Activated B cell treated with CpG ODN at 0.5 μM for 24 hours (primary cell): Measurements from ENCODE around the gene CNP. TPM values are rescaled to one million over a fixed set of nuclear protein-coding genes. Genes with fewer than 3 reads are reported as not detected.
A peak's percentile ranks its signal among the peaks of the same experiment; 100 is the strongest.
"Not testable (repeated sequence)": the region's sequence is repeated elsewhere in the genome, so short reads cannot be mapped to it uniquely, and the experiment has no call there.

Experiments used
- ATAC-seq: fragments of 200-7000 bp; cut with Tn5 transposase; one replicate; pipeline ENCODE4 v1.10.0; 2021; ENCODE audit warnings: low read depth, mild to moderate bottlenecking, moderate library complexity
- CTCF ChIA-PET: fragments of 350-600 bp; sonication (Branson Sonifier 250); formaldehyde crosslinking; loops from one replicate; lab custom pipeline; 2021; ENCODE audit warnings: antibody characterized with exemption; lab: Charles Lee
- POLR2A ChIA-PET: fragments of 350-600 bp; sonication (Branson Sonifier 250); formaldehyde crosslinking; loops from one replicate; lab custom pipeline; 2021; ENCODE audit warnings: antibody characterized with exemption; lab: Charles Lee
- DNase-seq: peaks from one replicate; pipeline ENCODE4 v3.0.0; 2022
- H3K27ac Mint-ChIP-seq: one replicate; pipeline ENCODE4 v1.8.0; 2020; ENCODE audit warnings: mixed read lengths
- H3K27me3 Mint-ChIP-seq: one replicate; pipeline ENCODE4 v1.8.0; 2021; ENCODE audit warnings: mixed read lengths
- H3K36me3 Mint-ChIP-seq: one replicate; pipeline ENCODE4 v1.8.0; 2021; ENCODE audit warnings: low read depth, mixed read lengths
- H3K4me1 Mint-ChIP-seq: one replicate; pipeline ENCODE4 v1.8.0; 2021; ENCODE audit warnings: mixed read lengths
- H3K4me3 Mint-ChIP-seq: one replicate; pipeline ENCODE4 v1.8.0; 2020; ENCODE audit warnings: mild to moderate bottlenecking, mixed read lengths
- H3K9me3 Mint-ChIP-seq: one replicate; pipeline ENCODE4 v1.8.0; 2020; ENCODE audit warnings: mixed read lengths
- CTCF ChIP-seq: fragments of 200-600 bp; IDR thresholded peaks from one replicate; pipeline ENCODE4 v1.8.0; 2022; ENCODE audit warnings: antibody characterized with exemption, mild to moderate bottlenecking
- intact Hi-C: fragments of 100-400 bp; cut with micrococcal nuclease; formaldehyde crosslinking; loops from one replicate; pipeline ENCODE4 v1.15.1; 2024
- total RNA-seq: library from RNA; stranded (reverse); gene quantifications from 2 replicates; pipeline ENCODE4 v1.2.3, GENCODE V29; 2022

The CNP gene
- total RNA-seq, 1 donor from 2014 or later: 48.0 TPM

GRCh38 chr17:41928693-41929251 is 37.8 kb upstream of the CNP start:
- DNase-seq: no peak
- TF ChIP-seq CTCF: no peak
- Mint-ChIP-seq H3K27me3 (no peaks in the 10 kb centered on the region), H3K27ac (no peak overlapping the region), H3K4me1 (peaks cover 38% of the 10 kb centered on the region), H3K9me3 (no peaks in the 10 kb centered on the region), H3K36me3 (peaks cover 4% of the 10 kb centered on the region), H3K4me3 (peak overlapping the region; percentile 94)
- CTCF ChIA-PET: interaction anchor here (0.8 kb wide), 1 partner anchor 253 kb away, joined by 3 read pairs; no protein-coding TSS in a partner anchor
- POLR2A ChIA-PET: interaction anchor here (0.7 to 3.7 kb wide), 3 partner anchors 10 to 626 kb away, joined by 3 to 50 read pairs (median 4); partner anchors contain the start of genes ACLY and CNP
- intact Hi-C loops: no loop called here
- no peak for ATAC-seq

GRCh38 chr17:41930009-41930832 is 36.4 kb upstream of the CNP start, which contains the start of gene ODAD4:
TSS of gene ODAD4 (plus strand) at chr17:41930617. CDS start at chr17:41930724, 107 bp downstream.
- DNase-seq: peak; percentile 89
- Mint-ChIP-seq H3K4me3 (peak within 1 kb of the TSS; percentile 94), H3K27me3 (no peaks in the 10 kb centered on the region), H3K4me1 (peaks cover 38% of the 10 kb centered on the region), H3K9me3 (no peaks in the 10 kb centered on the region), H3K36me3 (peaks cover 4% of the 10 kb centered on the region), H3K27ac (peak within 1 kb of the TSS; percentile 97)
- intact Hi-C loops: loop anchor here (1.0 kb wide), 3 partner anchors 11 to 225 kb away; partner anchors contain the start of gene CNP
- peak; percentile 98 for ATAC-seq
- TF ChIP-seq CTCF: no peak
- ChIA-PET POLR2A (interaction anchor here (0.5 to 3.7 kb wide), 14 partner anchors 9 to 1830 kb away, joined by 3 to 50 read pairs (median 4); partner anchors contain the start of genes ACLY, CASC3, CNP and DNAJC7), CTCF (interaction anchor here (0.8 to 1.2 kb wide), 2 partner anchors 12 to 251 kb away, joined by 3 read pairs; partner anchors contain the start of genes ACLY and KCNH4)

DNA sequence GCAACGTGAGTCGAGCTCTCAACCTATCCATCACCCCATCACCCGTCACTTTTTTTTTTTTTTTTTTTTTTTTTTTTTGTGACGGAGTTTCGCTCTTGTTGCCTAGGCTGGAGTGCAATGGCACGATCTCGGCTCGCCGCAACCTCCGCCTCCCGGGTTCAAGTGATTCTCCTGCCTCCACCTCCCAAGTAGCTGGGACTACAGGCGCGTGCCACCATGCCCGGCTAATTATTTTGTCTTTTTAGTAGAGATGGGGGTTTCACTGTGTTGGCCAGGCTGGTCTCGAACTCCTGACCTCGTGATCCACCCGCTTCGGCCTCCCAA is 35.8 kb upstream of the CNP start:
- peak; percentile 42 for ATAC-seq
- ChIA-PET CTCF (interaction anchor here (1.2 kb wide), 1 partner anchor 12 kb away, joined by 3 read pairs; the partner anchor contains the start of gene ACLY), POLR2A (interaction anchor here (0.5 to 3.7 kb wide), 13 partner anchors 10 to 1831 kb away, joined by 3 to 50 read pairs (median 5); partner anchors contain the start of genes ACLY, CASC3, CNP and DNAJC7)
- H3K4me1 Mint-ChIP-seq: peaks cover 36% of the 10 kb centered on the region
- not testable (repeated sequence) for H3K9me3 Mint-ChIP-seq, DNase-seq, H3K27me3 Mint-ChIP-seq, H3K36me3 Mint-ChIP-seq
- H3K27ac Mint-ChIP-seq: peak overlapping the region; percentile 97
- peak overlapping the region; percentile 94 for H3K4me3 Mint-ChIP-seq
- intact Hi-C loops: loop anchor here (1.0 kb wide), 3 partner anchors 11 to 225 kb away; partner anchors contain the start of gene CNP

DNA sequence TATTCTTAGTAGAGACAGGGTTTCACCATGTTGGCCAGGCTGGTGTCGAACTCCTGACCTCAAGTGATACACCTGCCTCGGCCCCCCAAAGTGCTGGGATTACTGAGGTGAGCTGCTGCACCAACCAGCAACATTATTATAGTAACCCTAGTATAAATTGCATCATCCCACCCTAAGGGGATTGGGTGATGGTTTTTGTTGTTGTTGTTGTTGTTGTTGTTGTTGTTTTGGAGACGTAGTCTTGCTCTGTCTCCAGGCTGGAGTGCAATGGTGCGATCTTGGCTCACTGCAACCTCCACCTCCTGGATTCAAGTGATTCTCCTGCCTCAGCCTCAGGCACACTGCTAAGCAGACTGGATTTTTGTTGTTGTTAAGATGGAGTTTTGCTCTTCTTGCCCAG is 34.9 kb upstream of the CNP start:
- DNase-seq, CTCF ChIA-PET, H3K36me3 Mint-ChIP-seq, H3K4me3 Mint-ChIP-seq, POLR2A ChIA-PET, H3K27ac Mint-ChIP-seq, H3K9me3 Mint-ChIP-seq, H3K27me3 Mint-ChIP-seq, ATAC-seq, intact Hi-C loops: not testable (repeated sequence)
- H3K4me1 Mint-ChIP-seq: peaks cover 30% of the 10 kb centered on the region

DNA sequence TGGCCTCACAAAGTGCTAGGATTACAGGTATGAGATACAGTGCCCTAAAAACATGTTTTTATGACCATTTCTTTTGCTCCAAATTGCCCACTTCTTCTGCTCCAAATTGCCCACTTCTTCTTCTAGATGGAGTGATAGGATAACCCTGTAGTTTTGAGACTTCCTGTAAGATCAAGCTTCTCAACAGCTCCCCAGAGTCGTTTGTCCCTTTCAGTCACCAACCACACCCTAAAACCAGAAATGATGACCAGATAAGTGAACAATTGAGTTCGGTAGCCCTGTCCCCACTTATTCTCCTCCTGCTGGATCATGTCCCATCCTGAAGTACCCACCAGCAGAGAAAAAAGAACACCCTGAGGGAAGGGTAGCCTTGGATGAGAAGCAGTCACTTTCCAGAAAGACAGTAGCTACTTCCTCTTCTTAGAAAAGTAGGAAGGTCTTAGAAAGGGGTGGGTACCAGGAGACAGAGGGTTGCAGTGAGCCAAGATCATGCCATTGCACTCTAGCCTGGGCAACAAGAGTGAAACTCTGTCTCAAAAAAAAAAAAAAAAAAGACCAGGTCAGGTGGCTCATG is 33.7 kb upstream of the CNP start:
- DNase-seq (no peak), ATAC-seq (no peak)
- H3K9me3 Mint-ChIP-seq: no peaks in the 10 kb centered on the region
- intact Hi-C loops: no loop called here
- ChIA-PET POLR2A (interaction anchor here (0.7 to 0.9 kb wide), 3 partner anchors 13 to 242 kb away, joined by 3 to 8 read pairs (median 3); no protein-coding TSS in a partner anchor), CTCF (interaction anchor here (1.4 kb wide), 1 partner anchor 249 kb away, joined by 3 read pairs; no protein-coding TSS in a partner anchor)
- no peak overlapping the region for H3K4me3 Mint-ChIP-seq
- no peaks in the 10 kb centered on the region for H3K27me3 Mint-ChIP-seq
- peaks cover 4% of the 10 kb centered on the region for H3K36me3 Mint-ChIP-seq
- peaks cover 28% of the 10 kb centered on the region for H3K4me1 Mint-ChIP-seq
- no peak for TF ChIP-seq CTCF
- peak overlapping the region; percentile 14 for H3K27ac Mint-ChIP-seq
